GM18951 (cell line): ENCODE results near the gene OR2D2.

Experiments
- POLR2A ChIP-seq: IDR thresholded peaks from 4 replicates; pipeline ENCODE4 v1.6.1; 2011; ENCODE audit warnings: mild to moderate bottlenecking; ENCODE audit not compliant: insufficient read length, insufficient read depth; ENCODE audit errors: extremely low read depth
- in situ Hi-C: fragments of 300-500 bp; cut with MboI; formaldehyde crosslinking; loops from one replicate; pipeline ENCODE4 v1.12.0; 2022; ENCODE audit warnings: low sequenced_read_pairs, mixed read lengths, inconsistent platforms; ENCODE audit not compliant: unreplicated experiment

Gene OR2D2

GRCh38 chr11:6850526-6850925 lies 41.8 kb downstream of the OR2D2 start:
- no peak for TF ChIP-seq POLR2A
- in situ Hi-C loops = no loop called here

GRCh38 chr11:6845383-6845782 lies 46.9 kb downstream of the OR2D2 start, which contains the start of gene OR10A5:
OR10A5 (plus strand) TSS chr11:6845683; CDS start chr11:6845683, 0 bp downstream.
- in situ Hi-C loops = no loop called here
- TF ChIP-seq POLR2A = no peak

DNA sequence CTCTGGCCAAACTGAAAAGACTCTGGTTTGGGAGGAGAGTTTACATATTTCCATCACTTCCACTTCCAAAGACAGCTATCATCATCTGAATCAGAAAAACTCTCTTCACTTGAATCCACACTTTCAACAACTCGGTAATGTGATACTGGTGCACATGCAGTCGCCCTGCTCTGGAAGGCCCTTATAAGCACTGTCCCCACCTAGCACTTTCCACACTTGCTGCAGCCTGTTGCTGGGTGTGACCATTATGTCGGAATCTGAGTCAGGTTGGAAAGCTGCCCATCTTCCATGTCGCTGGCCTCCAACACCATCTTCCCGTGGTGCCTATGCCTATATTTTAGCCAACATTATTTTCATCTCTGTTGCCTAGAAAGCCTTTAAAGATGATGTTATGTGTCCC lies 47.9 kb downstream of the OR2D2 start:
- no peak for TF ChIP-seq POLR2A
- in situ Hi-C loops = no loop called here

- in situ Hi-C loops = no loop called here
- no peak for TF ChIP-seq POLR2A
Observed at GRCh38 chr11:6843670-6844069, 48.6 kb downstream of the OR2D2 start.

GRCh38 chr11:6841694-6842093 lies 50.6 kb downstream of the OR2D2 start:
- in situ Hi-C loops = no loop called here
- no peak for TF ChIP-seq POLR2A
